IPS DF 6.9 (cell line): ENCODE data around the gene SLC37A1.

Experiments
- DNase-seq: peaks from one replicate; pipeline ENCODE4 v3.0.0-alpha.2; 2013; ENCODE audit warnings: low read depth, low spot score
- H3K27ac ChIP-seq: one replicate; pipeline ENCODE4 v1.5.1; 2013; ENCODE audit warnings: low read length, control low read depth
- H3K27me3 ChIP-seq: 2 replicates; pipeline ENCODE4 v1.6.1; 2013; ENCODE audit warnings: mild to moderate bottlenecking, low read length; ENCODE audit not compliant: control insufficient read depth, insufficient read depth
- H3K36me3 ChIP-seq: 2 replicates; pipeline ENCODE4 v1.6.1; 2013; ENCODE audit warnings: low read length; ENCODE audit not compliant: control insufficient read depth, insufficient read depth
- H3K4me1 ChIP-seq: 2 replicates; pipeline ENCODE4 v1.6.1; 2013; ENCODE audit warnings: low read length; ENCODE audit not compliant: control insufficient read depth, insufficient read depth
- H3K4me3 ChIP-seq: 2 replicates; pipeline ENCODE4 v1.5.1; 2013; ENCODE audit warnings: mild to moderate bottlenecking, low read length
- H3K9me3 ChIP-seq: 2 replicates; pipeline ENCODE4 v1.6.1; 2013; ENCODE audit warnings: low read length, inconsistent platforms; ENCODE audit not compliant: control insufficient read depth, insufficient read depth
- WGBS: extraction: QIAGEN DNeasy Blood & Tissue Kit; methylation state at CpG from one replicate; pipeline ENCODE4 v1.1.7; 2013; ENCODE audit warnings: mixed read lengths, missing lambda C conversion rate; ENCODE audit not compliant: insufficient read length, insufficient coverage; 5-methylcytosine and 5-hydroxymethylcytosine counted together

The SLC37A1 gene

DNA sequence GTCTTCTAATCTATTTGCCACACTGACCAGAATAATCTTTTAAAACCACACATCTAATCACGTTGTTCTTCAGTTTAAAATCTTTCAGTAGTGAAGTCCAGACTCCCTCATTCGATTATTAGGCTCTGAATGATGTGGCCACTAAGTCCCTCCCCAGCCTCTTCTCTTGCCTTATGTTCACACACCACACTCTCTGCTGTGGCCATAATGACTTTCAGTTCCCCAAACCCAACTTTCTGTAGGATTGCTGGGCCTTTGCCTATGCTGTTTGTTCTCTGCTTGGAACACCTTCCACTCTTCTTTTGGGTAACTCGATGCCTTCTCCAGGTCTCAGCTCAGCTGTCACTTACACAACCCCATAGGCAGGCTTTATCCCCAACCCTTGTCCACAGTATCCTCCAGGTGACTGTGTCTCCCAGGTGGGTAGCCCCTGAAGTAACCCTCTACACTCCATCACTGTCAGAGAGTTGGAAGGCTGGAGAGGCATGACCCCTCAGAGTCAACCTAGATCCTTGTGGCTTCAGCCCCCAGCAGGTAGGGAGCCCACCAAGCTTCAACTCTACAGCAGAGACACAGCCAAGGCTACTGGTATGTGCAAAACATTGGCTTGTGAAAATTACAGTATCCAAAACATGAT, 8.4 kb upstream of the SLC37A1 start:
- no peaks in the 10 kb centered on the region for H3K9me3 ChIP-seq
- H3K4me1 ChIP-seq = no peaks in the 10 kb centered on the region
- H3K27me3 ChIP-seq = no peaks in the 10 kb centered on the region; the same call in 1 of the 2 replicates
- WGBS = no CpG with 5 or more reads among the region's 3 CpGs
- no peak for DNase-seq
- H3K27ac ChIP-seq = no peak overlapping the region
- H3K36me3 ChIP-seq = no peaks in the 10 kb centered on the region
- H3K4me3 ChIP-seq = no peak overlapping the region

DNA sequence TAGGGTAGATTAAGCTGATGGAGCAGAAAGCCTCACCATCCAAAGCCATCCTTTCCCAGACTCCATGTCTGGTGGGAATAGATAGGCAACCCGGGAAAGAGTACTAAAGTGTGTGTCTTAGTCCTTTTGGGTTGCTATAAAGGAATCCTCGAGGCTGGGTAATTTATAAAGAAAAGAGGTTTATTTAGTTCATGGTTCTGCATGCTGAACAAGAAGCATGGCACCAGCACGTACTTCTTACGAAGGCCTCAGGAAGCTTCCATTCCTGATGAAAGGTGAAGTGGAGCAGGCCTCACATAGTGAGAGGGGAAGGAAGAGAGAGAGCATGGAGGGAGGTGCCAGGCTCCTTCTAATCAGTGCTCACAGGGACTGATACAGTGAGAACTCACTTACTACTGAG, 6.2 kb upstream of the SLC37A1 start:
- no peak for DNase-seq
- H3K4me3 ChIP-seq = no peak overlapping the region
- no CpG with 5 or more reads among the region's 4 CpGs for WGBS
- no peak overlapping the region for H3K27ac ChIP-seq
- H3K27me3 ChIP-seq = no peaks in the 10 kb centered on the region; the same call in 1 of the 2 replicates
- no peaks in the 10 kb centered on the region for H3K36me3 ChIP-seq
- H3K4me1 ChIP-seq = no peaks in the 10 kb centered on the region
- no peaks in the 10 kb centered on the region for H3K9me3 ChIP-seq

DNA sequence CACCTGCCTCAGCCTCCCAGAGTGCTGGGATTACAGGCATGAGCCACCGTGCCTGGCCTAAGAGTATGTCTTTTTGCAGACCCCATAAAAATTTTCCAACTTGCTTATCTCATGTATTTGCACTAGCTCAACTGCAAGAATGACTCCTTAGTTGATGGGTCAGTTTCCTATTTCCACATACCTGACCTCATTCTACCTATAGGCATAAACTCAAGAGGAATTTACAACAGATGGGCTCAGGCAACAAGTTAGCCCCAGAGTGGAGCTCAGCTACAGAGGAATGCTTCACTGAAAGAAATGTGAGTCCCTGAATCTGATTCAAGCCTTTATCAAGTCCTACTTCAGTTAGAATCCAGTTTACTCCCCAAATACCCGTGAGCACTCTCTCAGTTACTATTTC, 5.3 kb upstream of the SLC37A1 start:
- Histone ChIP-seq H3K27me3 (no peaks in the 10 kb centered on the region; the same call in 1 of the 2 replicates), H3K27ac (no peak overlapping the region), H3K4me3 (no peak overlapping the region), H3K9me3 (no peaks in the 10 kb centered on the region), H3K36me3 (no peaks in the 10 kb centered on the region), H3K4me1 (no peaks in the 10 kb centered on the region)
- DNase-seq = no peak
- WGBS = no CpG with 5 or more reads among the region's 2 CpGs

DNA sequence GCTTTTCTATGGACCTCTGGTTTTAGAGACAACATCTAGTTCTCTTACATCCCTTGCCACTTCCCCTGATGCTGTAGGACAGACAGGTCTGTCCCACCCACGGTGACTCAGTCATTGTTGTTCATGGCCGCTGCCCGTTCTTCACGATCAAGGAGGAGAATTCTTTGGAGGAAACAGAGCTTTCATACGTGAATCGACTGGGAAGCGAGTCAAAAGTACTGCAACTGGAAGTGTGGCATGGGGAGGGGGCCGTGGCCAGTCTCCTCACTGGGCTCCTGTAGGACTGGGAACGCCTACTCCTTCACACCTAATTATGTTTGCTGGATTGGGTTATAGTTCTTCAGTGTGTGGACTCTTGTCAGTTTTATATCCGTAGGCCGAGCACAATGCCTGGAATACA, 4.4 kb upstream of the SLC37A1 start:
- H3K4me3 ChIP-seq = no peak overlapping the region
- no peaks in the 10 kb centered on the region for H3K36me3 ChIP-seq
- WGBS = no CpG with 5 or more reads among the region's 11 CpGs
- no peaks in the 10 kb centered on the region; the same call in 1 of the 2 replicates for H3K27me3 ChIP-seq
- H3K4me1 ChIP-seq = no peaks in the 10 kb centered on the region
- no peaks in the 10 kb centered on the region for H3K9me3 ChIP-seq
- no peak overlapping the region for H3K27ac ChIP-seq
- no peak for DNase-seq

DNA sequence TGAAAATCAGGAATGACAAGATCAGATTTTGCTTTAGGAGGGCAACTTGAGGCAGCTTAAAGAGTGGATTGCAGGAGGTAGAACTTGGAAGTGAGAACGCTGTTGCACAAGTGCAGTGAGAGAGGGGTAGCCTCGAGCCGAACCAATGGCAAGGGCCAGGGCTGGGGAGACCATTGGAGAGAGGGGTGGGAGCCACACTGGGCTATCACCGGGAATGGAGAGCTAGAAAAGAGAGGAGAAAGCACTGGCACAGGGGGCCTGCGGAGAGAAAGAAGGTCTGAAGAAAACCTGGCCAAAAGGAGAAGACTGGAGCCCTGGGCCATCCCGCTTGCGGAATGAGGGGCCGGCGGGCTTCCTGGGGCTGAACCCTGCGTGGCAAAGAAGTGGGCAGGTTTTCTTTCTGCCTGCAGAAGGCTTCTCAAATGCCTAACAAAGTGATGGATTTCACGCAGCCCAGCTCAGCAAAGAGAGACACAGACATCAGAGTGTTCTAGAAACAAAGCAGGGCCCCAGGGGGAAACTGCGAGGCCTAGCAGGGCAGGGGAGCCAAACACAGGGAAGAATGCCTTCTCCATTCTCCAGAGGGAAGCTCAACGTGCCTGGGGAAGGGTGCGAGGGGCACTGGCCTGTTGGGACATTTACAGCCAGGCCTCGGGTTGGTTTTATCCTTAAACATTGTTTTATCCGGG, 1.2 kb upstream of the SLC37A1 start:
- no peaks in the 10 kb centered on the region for H3K4me1 ChIP-seq
- H3K4me3 ChIP-seq = no peak overlapping the region
- no peak for DNase-seq
- no CpG with 5 or more reads among the region's 16 CpGs for WGBS
- H3K27me3 ChIP-seq = no peaks in the 10 kb centered on the region
- no peaks in the 10 kb centered on the region for H3K9me3 ChIP-seq
- H3K27ac ChIP-seq = no peak overlapping the region
- H3K36me3 ChIP-seq = no peaks in the 10 kb centered on the region

DNA sequence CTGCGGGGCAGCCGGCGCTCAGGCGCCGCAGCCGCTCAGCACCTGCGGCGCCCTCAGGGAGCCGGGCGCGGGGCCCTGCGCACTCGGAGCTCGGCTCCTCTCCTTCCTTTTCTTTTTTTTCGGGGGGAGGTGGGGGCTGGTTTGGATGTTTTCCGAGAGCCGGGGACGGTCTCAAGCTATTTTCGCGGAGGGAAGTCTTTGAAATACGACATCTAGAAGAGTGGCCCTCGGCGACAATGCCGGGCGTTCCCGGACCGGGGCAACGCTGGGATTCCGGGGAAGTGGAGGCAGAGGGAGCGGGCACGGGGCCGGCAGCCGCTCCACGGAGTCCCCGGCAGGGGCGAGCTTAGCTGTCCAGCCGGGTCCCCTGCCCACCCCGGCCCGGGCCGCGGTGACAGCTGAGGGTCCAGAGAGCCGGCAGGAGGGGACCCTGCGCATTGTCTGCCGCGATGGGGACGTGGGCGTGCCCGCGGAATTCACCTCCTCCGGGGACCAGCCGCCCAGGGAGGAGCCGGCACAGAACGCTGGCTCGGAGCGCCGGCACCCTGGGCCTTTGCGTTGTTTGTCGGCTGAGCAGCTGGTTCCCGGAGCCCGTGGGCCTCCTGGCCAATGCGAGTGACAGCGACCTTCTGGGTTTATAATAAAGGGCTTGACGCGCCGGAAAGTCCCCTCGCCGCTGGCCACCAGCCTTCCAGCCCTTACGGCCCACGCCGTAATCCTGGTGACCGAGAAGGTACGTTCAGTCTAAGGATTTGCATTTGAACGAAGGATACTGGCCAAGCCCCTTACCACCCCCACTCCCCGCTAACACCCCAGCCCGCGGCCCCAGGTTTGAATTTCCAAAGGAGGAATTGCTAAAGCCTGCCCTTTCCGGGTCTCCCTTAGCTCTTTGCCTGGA, 582 bp downstream of the SLC37A1 start:
- no CpG with 5 or more reads among the region's 77 CpGs for WGBS
- Histone ChIP-seq H3K36me3 (no peaks in the 10 kb centered on the region), H3K9me3 (no peaks in the 10 kb centered on the region), H3K27me3 (no peaks in the 10 kb centered on the region), H3K27ac (no peak overlapping the region), H3K4me3 (peak overlapping the region; percentile 50), H3K4me1 (no peaks in the 10 kb centered on the region)
- no peak for DNase-seq

DNA sequence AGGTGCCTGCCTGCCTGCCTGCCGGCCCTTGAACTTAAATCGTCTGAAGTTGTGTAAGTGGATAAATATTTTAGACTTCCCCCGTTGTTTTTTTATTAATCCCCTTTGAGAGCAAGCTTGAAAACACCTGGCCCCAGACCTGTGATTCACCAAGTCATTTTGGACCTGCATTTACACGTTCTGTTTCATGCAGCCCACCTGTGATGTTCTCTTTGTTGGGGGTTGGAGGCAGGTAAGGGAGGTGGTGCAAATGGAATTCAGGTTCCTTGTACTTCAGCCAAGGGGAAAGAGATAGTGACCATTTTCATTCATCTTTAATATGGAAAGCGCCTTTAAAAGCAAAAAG, 1.2 kb downstream of the SLC37A1 start:
- DNase-seq = no peak
- Histone ChIP-seq H3K27me3 (no peaks in the 10 kb centered on the region), H3K9me3 (no peaks in the 10 kb centered on the region), H3K36me3 (no peaks in the 10 kb centered on the region), H3K4me3 (peak overlapping the region; percentile 50; the same call in 1 of the 2 replicates), H3K27ac (no peak overlapping the region), H3K4me1 (no peaks in the 10 kb centered on the region)
- WGBS = no CpG with 5 or more reads among the region's 5 CpGs

DNA sequence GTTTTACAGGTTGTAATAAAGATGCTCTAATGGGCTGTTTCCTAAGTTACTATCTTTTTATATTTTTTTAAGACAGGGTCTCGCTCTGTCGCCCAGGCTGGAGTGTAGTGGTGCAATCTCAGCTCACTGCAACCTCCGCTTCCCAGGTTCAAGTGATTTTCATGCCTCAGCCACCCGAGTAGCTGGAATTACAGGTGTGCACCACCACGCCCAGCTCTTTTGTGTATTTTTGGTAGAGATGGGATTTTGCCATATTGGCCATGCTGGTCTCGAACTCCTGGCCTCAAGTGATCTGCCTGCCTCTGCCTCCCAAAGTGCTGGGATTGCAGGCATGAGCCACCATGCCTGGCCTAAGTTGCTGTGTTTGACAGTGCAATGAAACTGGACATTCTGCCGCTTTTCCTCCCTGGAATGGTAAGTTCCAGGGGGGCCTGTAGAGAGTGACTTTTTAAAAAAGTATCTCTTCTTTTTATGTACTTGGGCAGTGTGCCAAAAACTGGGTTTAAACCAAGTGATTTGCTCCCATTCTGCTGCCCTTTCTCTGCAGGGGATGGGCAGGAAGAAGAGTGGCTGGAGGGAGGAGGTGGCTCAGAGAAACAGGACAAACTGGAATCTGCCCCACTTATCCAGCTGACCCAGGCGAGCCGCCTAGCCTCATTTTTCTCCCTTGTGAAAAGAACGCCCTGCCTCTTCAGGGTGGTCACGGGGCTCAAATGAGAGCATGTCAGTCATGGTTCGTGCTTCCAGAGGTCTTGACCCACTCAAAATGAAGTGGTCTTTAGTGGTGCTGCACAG, 2.3 kb downstream of the SLC37A1 start:
- Histone ChIP-seq H3K27ac (no peak overlapping the region), H3K27me3 (no peaks in the 10 kb centered on the region), H3K4me3 (no peak overlapping the region), H3K36me3 (no peaks in the 10 kb centered on the region), H3K9me3 (no peaks in the 10 kb centered on the region), H3K4me1 (no peaks in the 10 kb centered on the region)
- no CpG with 5 or more reads among the region's 12 CpGs for WGBS
- no peak for DNase-seq

DNA sequence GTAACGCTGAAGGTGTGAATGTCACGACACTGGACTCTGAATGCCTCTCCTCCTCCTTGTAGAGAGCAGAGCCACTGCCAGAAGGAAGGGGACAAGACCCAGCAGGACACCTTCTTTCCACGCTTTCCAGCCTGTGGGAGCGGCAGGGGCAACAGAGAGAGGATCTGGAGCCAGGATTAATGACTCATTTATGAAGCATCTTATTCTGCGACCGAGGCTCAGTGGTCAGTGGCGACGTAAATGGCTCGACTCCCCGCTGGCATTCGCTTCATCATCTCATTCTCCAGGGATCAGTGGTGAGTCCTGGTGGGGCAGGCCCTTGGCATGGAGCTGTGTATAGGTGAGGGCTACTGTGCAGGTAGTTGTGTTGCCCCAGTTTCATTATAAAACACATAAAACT, 4.6 kb downstream of the SLC37A1 start:
- H3K4me3 ChIP-seq = no peak overlapping the region
- H3K36me3 ChIP-seq = peaks cover 2% of the 10 kb centered on the region; the same call in 1 of the 2 replicates
- no CpG with 5 or more reads among the region's 11 CpGs for WGBS
- no peaks in the 10 kb centered on the region for H3K4me1 ChIP-seq
- H3K27me3 ChIP-seq = no peaks in the 10 kb centered on the region
- H3K9me3 ChIP-seq = no peaks in the 10 kb centered on the region
- H3K27ac ChIP-seq = no peak overlapping the region
- DNase-seq = no peak

DNA sequence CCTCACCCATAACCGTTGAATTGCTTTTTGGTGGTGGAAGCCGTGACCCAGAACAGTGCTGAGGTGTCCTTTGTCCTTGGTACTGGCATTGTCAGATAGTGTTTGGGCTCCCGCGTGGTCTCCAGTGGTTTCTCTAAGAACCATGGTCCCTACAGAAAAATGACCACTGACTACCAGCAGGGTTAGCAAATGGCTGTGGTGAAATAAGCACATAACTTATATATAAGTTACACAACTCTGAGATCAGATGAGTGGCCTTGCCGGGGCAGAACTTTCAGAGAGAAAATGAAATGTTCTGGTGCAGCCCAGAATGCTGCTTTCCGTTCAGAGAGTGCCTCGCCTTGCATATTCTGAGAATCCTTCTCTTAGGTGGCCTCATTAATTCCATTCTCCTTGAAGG, 5.0 kb downstream of the SLC37A1 start:
- H3K27ac ChIP-seq = no peak overlapping the region
- no peaks in the 10 kb centered on the region for H3K27me3 ChIP-seq
- no peak overlapping the region for H3K4me3 ChIP-seq
- peaks cover 2% of the 10 kb centered on the region; the same call in 1 of the 2 replicates for H3K36me3 ChIP-seq
- H3K4me1 ChIP-seq = no peaks in the 10 kb centered on the region
- WGBS = no CpG with 5 or more reads among the region's 7 CpGs
- no peak for DNase-seq
- H3K9me3 ChIP-seq = no peaks in the 10 kb centered on the region
